GM21526 (cell line): ENCODE measurements around the gene COX6A1.
"Not testable (repeated sequence)": the region's sequence is repeated elsewhere in the genome, so short reads cannot be mapped to it uniquely, and the experiment has no call there.

ENCODE experiments used
- ATAC-seq: cut with Tn5 transposase; IDR thresholded peaks from one replicate; pipeline ENCODE4 v1.9.1; 2021; ENCODE audit warnings: moderate library complexity; ENCODE audit not compliant: unreplicated experiment, low FRiP score

COX6A1 gene

DNA sequence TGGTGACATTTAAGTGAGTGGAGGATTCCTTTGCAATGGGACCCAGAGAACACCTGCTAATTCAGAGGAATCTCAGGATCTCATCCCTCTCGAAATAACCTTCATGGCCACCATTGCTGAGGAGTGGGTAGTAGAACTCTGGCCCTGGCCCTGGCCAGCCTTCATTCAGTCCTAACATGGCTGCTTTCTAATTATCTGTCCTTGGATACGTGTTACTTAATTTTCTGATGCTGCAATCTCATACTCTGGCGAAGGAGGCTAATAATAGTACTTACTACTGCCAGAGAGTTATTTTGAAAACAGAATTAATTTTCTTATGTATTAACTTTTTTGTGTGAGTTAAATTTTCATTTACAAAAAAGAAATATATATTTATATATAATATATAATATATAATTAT is 12.1 kb upstream of the COX6A1 start:
- ATAC-seq: no peak

DNA sequence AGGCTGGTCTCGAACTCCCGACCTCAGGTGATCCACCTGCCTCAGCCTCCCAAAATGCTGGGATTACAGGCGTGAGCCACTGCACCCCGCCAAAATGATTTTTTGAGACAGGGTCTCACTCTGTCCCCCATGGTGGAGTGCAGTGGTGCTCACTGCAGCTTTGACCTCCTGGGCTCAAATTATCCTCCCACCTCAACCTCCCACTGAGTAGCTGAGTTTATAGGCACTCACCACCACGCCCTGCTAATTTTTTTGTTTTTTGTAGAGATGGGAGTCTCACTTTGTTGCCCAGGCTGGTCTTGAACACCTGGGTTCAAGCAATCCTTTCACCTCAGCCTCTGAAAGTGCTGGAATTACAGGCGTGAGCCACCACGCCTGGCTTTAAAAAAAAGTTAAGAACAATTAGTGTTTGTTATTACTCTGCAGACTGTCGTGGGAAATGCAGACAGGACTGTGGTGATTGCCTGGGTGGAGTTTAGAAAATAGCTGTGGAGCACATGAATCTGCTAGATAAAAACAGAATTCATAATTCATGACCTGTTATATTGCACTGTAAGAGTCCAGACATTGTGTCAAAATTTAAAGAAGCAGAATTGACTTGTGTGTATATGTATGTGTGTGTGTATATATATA is 9.2 kb upstream of the COX6A1 start:
- ATAC-seq: no peak

- ATAC-seq: no peak
Observed at GRCh38 chr12:120429368-120429767, 8.5 kb upstream of the COX6A1 start.

DNA sequence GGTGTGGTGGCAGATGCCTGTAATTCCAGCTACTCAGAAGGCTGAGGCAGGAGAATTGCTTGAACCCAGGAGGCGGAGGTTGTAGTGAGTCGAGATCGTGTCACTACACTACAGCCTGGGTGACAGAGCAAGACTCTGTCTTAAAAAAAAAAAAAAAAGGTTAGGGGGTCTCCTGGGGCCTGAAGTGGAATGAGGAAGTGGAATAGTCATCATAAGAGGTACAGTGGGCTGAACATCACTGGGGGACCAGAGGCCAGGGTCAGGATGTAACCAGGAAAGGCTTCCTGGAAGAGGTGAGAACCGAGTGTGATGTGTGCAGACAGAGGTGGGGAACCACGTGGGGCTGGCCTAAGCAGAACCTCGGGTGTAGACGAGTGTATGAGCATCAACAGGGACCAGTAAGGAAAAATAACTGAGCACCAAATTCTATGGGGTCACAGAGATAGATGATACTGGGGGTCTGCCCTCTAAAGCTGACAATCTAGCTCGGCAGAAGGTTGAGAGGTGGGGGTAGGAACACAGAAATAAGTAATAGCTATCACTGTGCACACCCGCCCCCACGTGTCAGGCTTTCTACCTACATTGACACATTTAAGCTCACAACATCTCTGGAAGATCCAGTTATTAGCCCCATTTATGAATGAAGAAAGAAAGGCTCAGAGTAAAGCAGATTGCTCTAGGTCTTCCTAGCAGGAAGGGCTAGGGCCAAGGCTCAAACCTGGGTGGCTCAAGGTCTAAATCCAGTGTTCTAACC is 5.0 kb upstream of the COX6A1 start:
- ATAC-seq: no peak

DNA sequence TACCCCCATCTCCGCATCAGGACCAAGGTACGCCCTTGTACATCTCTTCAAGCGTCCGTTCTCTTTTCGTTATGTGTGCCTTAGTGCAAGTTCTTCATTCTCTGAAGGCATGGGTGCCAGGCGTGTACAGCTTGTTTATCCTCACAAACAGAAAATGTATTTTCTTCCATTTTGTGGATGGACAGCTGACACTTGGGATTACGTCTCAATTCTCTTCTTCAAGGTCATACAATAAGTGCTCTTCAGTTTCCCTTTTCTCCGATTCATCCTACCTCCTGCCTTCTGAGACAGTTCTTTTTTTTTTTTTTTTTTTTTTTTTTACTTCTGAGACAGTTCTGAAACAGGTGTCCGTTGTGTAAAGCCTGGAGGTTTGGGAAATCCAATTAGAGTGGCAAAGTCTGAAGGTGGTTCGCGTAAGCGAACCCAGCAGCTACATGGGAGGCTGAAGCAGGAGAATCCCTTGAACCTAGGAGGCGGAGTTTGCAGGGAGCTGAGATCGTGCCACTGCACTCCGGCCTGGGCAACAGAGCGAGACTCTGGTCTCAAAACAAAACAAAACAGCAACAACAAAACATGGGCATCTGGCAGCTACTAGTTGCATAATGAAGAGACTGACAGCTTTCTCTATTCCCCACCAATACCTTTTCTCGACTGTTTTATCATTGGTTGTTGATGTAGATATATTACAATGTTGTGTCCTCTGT is 734 bp downstream of the COX6A1 start:
- ATAC-seq: peak; percentile 7

DNA sequence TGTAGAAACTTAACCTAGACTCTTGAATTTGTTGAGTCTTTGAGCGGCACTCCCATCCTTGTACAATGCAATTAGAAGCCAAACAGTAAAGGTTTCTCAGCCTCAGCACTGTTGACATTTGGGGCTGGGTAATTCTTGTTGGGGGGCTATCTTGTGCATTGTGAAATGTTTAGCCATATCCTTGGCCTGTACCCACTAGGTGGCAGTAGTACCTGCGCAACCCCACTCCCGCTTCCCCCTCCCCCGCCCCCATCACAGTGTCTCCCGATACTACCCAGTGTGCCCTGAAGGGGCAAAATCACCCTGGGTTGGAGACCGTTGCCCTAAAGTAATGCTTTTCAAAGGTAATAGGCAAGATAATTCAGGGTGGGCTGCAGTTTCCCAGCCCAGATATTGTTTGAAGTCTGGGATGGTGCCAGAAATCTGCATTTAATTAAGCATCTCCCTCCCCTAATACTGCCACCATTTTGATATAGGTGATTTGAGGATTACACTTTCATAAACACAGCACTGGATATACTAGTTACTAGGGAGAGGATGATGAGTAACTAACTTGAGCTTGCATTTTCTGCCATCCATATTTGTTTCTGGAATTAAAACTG is 1.8 kb downstream of the COX6A1 start:
- ATAC-seq: no peak

GRCh38 chr12:120444676-120445075 is 6.8 kb downstream of the COX6A1 start:
- no peak for ATAC-seq

GRCh38 chr12:120445911-120446843 is 8.3 kb downstream of the COX6A1 start, which contains the start of the genes GATC and TRIAP1:
Gene GATC, plus strand, starts transcription at chr12:120446444. Its CDS starts 37 bp downstream, at chr12:120446481.
Gene TRIAP1, minus strand, starts transcription at chr12:120446384. Its CDS starts 12 bp downstream, at chr12:120446372.
- peak; percentile 75 for ATAC-seq

DNA sequence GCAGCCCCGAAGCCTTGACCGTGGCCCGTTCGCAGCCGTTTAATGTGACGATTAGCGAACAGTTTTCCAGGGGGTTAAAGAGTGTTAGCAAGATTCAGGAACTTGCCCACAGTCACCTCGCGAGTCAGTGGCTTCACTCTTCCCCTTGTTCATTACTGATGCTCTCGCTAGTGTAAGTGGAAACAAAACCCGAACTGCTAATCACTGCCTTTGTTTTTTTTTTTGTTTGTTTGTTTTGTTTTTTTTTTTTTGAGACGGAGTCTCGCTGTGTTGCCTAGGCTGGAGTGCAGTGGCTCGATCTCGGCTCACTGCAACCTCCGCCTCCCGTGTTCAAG is 8.9 kb downstream of the COX6A1 start:
- ATAC-seq: not testable (repeated sequence)

DNA sequence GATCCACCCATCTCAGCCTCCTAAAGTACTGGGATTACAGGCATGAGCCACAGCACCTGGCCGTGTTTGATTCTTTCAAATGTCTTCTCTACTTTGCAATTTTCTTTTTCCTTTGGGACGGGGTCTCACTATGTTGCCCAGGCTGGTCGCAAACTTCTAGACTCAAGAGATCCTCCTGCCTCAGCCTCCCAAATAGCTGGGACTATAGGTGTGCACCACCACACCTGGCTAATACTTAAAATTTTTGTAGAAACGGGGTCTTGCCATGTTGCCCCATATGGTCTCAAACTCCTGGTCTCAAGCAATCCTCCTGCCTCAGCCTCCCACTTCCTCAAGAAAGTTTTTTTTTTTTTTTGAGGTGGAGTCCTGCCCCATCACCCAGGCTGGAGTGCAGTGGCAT is 10.1 kb downstream of the COX6A1 start:
- no peak for ATAC-seq

GRCh38 chr12:120452524-120452923 is 14.6 kb downstream of the COX6A1 start:
- not testable (repeated sequence) for ATAC-seq

DNA sequence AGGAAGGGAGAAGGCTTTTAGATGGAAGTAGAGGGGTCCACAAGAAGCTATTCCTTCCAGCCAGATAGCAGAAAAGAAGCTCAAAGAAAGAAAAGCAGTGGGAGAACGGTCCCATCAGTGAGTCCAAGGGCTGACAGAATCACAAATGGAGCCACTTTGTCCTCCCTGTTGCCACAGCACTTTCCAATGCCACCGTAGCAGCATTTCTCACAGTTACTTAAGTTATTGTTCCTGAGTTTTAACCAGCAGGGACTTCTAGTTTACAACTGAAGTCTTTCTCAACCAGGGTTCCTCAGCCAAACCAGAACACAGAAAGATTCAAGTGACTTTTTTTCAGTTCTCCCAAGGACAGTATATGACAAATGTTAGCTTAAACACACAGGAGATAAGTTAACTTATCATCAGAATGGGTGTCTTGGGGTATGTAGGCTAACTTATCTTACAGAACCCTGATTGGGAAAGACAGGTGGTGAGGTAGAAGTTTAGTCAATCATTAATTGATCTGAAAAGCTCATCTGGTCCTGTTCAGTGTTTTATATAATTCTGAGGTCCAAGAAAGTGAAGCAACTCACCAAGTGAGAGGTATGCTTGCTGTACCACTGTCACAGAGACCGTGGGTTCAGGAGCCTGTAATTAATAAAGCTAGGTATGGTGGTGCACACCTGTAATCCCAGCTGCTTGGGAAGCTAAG is 15.3 kb downstream of the COX6A1 start:
- no peak for ATAC-seq

- no peak for ATAC-seq
Observed at GRCh38 chr12:120453977-120454376, 16.1 kb downstream of the COX6A1 start.

GRCh38 chr12:120455302-120455701 is 17.4 kb downstream of the COX6A1 start:
- ATAC-seq: no peak

DNA sequence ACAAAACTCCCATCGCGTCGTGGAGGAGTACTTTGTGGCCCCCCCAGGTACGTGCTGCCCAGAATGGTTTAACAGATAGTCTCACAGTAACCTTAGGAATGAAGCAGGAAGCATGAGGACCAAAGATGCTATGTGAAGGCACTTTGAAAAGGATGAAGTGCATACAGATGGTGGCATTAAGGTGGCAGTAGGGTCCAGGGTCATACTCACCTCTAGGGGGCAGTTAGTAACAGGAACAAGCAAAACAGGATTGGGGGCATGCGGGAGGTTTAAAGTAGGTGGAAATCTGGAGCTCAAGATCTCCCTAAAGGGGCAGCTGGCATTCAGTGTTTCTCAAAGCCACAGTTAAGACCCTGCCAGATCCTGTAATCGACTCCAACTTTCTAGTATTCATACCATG is 19.2 kb downstream of the COX6A1 start:
- no peak for ATAC-seq

GRCh38 chr12:120460157-120460556 is 22.2 kb downstream of the COX6A1 start:
- no peak for ATAC-seq

- no peak for ATAC-seq
Observed at GRCh38 chr12:120462099-120462640, 24.3 kb downstream of the COX6A1 start.

DNA sequence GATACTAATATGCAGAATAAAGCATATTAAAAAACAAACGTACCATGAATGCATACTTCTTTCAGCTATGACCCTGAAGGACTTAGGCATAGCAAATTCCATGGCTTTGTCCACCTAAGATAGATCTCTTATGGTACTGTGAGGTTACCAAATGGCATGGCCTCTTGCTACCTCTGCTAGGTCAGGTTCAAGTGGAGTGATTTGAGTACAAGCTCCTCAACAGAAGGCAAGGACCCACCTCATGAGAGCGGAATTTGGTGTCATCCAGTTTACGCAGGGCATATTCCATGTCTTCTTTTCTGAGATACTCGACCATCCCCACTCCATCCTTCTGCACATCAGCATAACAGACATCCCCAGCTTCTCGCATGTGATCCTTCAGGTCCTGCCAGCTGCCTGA is 25.8 kb downstream of the COX6A1 start:
- no peak for ATAC-seq

- ATAC-seq: no peak
Observed at GRCh38 chr12:120465756-120466155, 27.8 kb downstream of the COX6A1 start.
